ENCODE results near the gene TMTC1. TPM values are rescaled to one million over a fixed set of nuclear protein-coding genes. Genes with fewer than 3 reads are reported as not detected.

Gene TMTC1
- total and polyA plus RNA-seq, 4 donors, result 3.0 to 33.6 (median 6.0) TPM

DNA sequence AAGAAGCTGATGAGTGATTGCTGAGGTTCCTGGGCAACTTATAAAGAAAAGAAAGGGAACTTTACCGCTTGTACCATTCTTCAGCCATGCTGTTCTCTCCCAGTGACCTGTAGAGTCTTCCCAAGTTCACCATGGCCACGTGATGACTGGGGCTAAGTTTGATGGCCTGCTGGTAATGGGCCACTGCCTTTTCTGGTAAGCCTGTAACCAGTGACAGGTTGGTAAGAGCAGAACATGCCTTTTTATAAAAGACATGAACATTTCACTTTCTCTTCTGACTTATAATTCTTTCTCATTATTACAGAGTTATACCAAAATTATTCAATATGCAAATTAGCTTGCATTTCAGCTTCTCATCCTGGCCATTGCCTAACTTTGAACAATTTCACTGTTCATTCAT, 265.3 kb downstream of the TMTC1 start:
- 85 to 89% methylated on average over 2 of the region's 2 CpGs for WGBS, 2 donors
- H3K27me3 ChIP-seq (ENCODE audit: control insufficient read depth in 3 of 3, insufficient read depth in 3 of 3, low read length in 2 of 3), result no peaks in the 10 kb centered on the region
- TF ChIP-seq, protein P1, sequence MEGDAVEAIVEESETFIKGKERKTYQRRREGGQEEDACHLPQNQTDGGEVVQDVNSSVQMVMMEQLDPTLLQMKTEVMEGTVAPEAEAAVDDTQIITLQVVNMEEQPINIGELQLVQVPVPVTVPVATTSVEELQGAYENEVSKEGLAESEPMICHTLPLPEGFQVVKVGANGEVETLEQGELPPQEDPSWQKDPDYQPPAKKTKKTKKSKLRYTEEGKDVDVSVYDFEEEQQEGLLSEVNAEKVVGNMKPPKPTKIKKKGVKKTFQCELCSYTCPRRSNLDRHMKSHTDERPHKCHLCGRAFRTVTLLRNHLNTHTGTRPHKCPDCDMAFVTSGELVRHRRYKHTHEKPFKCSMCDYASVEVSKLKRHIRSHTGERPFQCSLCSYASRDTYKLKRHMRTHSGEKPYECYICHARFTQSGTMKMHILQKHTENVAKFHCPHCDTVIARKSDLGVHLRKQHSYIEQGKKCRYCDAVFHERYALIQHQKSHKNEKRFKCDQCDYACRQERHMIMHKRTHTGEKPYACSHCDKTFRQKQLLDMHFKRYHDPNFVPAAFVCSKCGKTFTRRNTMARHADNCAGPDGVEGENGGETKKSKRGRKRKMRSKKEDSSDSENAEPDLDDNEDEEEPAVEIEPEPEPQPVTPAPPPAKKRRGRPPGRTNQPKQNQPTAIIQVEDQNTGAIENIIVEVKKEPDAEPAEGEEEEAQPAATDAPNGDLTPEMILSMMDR (IDR thresholded peaks at IDR 0.05; ENCODE audit: control extremely low read depth, extremely low read depth), result no peak
- peaks cover 0 to 10% (median under 1%) of the 10 kb centered on the region in 4 donors for H3K36me3 ChIP-seq (ENCODE audit: control insufficient read depth in 4 of 4, insufficient read depth in 4 of 4, low read length in 4 of 4)
- no peak overlapping the region for H3K9ac ChIP-seq (ENCODE audit: insufficient read depth in 1 of 2, low read length in 2 of 2)
- H3K27ac ChIP-seq (ENCODE audit: low read depth in 1 of 2, low read length in 1 of 2), result no peak overlapping the region
- no peak for DNase-seq
- H3K4me1 ChIP-seq (ENCODE audit: control insufficient read depth in 5 of 5, insufficient read depth in 5 of 5, low read length in 5 of 5), result peaks cover 0 to 2% (median 0%) of the 10 kb centered on the region in 5 donors
- no peak overlapping the region for H3K4me3 ChIP-seq
- H3K9me3 ChIP-seq (ENCODE audit: control insufficient read depth in 4 of 4, insufficient read depth in 3 of 4, low read length in 3 of 4), result no peaks in the 10 kb centered on the region
- no peak for ATAC-seq (ENCODE audit: insufficient read depth, low FRiP score)

DNA sequence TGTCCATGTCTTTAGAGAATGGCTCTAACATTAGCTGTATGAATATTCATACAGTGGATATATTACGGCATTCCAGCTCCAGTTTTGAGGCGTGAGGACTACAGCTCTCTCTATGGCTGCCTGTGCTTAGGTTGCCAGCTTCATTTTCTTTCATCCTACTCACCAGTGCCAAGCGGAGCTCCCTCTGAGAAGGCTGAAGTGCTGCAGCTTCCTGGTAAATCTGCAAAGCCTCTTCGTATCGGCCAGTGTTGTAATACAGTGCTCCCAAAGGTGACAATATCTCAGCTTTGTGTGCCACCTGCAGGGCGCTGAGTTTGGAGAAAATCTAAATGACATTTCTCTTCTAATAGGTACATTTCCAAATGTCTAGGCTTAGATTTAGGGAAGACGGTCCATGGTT, 266.5 kb downstream of the TMTC1 start:
- ATAC-seq (ENCODE audit: insufficient read depth, low FRiP score), result peak; percentile 55
- WGBS, 2 donors, result 68 to 69% methylated on average over 7 of the region's 7 CpGs

DNA sequence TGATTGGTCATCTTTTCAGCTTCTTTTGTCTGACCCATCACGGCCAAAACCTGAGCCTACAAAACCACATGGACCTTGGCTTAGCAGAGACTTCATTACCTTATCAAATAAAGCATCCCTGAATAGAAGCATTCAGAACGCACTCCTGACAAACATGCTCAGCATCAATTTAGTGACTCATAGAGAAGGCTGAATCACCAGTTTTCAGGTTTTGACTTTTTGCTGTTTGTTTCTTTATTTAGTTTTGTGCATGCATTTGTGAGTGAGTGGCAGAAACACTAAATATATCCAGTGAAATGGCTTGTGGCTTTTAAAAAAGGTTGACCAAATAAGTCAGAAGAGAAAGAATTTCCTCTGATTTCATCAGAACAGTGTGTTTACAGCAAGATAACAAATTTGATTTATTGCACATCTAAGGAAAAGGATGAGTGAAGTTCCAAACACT, 267.3 kb downstream of the TMTC1 start:
- no peak overlapping the region for H3K27ac ChIP-seq (ENCODE audit: low read depth in 1 of 2, low read length in 1 of 2)
- H3K36me3 ChIP-seq (ENCODE audit: control insufficient read depth in 4 of 4, insufficient read depth in 4 of 4, low read length in 4 of 4), result peaks cover 0 to 10% (median under 1%) of the 10 kb centered on the region in 4 donors
- ATAC-seq (ENCODE audit: insufficient read depth, low FRiP score) (no peak), DNase-seq (no peak)
- TF ChIP-seq, protein P1 (IDR thresholded peaks at IDR 0.05; ENCODE audit: control extremely low read depth, extremely low read depth), result no peak
- no peaks in the 10 kb centered on the region for H3K27me3 ChIP-seq (ENCODE audit: control insufficient read depth in 3 of 3, insufficient read depth in 3 of 3, low read length in 2 of 3)
- no peak overlapping the region for H3K9ac ChIP-seq (ENCODE audit: insufficient read depth in 1 of 2, low read length in 2 of 2)
- no peaks in the 10 kb centered on the region for H3K4me1 ChIP-seq (ENCODE audit: control insufficient read depth in 5 of 5, insufficient read depth in 5 of 5, low read length in 5 of 5)
- whole genome bisulfite sequencing, 2 donors, result 71 to 79% methylated on average over 2 of the region's 2 CpGs
- H3K9me3 ChIP-seq (ENCODE audit: control insufficient read depth in 4 of 4, insufficient read depth in 3 of 4, low read length in 3 of 4), result no peaks in the 10 kb centered on the region
- H3K4me3 ChIP-seq, result no peak overlapping the region

More for the DNA sequence above, 266.5 kb downstream of the TMTC1 start:
- H3K4me3 ChIP-seq, result no peak overlapping the region
- no peaks in the 10 kb centered on the region for H3K9me3 ChIP-seq (ENCODE audit: control insufficient read depth in 4 of 4, insufficient read depth in 3 of 4, low read length in 3 of 4)
- no peaks in the 10 kb centered on the region for H3K4me1 ChIP-seq (ENCODE audit: control insufficient read depth in 5 of 5, insufficient read depth in 5 of 5, low read length in 5 of 5)
- TF ChIP-seq, protein P1 (IDR thresholded peaks at IDR 0.05; ENCODE audit: control extremely low read depth, extremely low read depth), result no peak
- H3K36me3 ChIP-seq (ENCODE audit: control insufficient read depth in 4 of 4, insufficient read depth in 4 of 4, low read length in 4 of 4), result peaks cover 0 to 10% (median under 1%) of the 10 kb centered on the region in 4 donors
- no peaks in the 10 kb centered on the region for H3K27me3 ChIP-seq (ENCODE audit: control insufficient read depth in 3 of 3, insufficient read depth in 3 of 3, low read length in 2 of 3)
- peak in 1 of 3 donors; percentile 9 for DNase-seq
- H3K27ac ChIP-seq (ENCODE audit: low read depth in 1 of 2, low read length in 1 of 2), result no peak overlapping the region
- H3K9ac ChIP-seq (ENCODE audit: insufficient read depth in 1 of 2, low read length in 2 of 2), result no peak overlapping the region
